H9 (cell line): ENCODE data around the gene MGLL. TPM values are rescaled to one million over a fixed set of nuclear protein-coding genes. Genes with fewer than 3 reads are reported as not detected.

ENCODE experiments used
- DNase-seq: peaks from one replicate; pipeline ENCODE4 v3.0.0-alpha.2; 2017
- H2AFZ ChIP-seq: one replicate; pipeline ENCODE4 v1.6.1; 2013; ENCODE audit warnings: mild to moderate bottlenecking, low read length, control low read depth, moderate library complexity
- H2AK5ac ChIP-seq: 2 replicates; pipeline ENCODE4 v1.6.1; 2013; ENCODE audit warnings: low read length, control low read depth, mixed read lengths; ENCODE audit not compliant: insufficient read length
- H2BK120ac ChIP-seq: one replicate; pipeline ENCODE4 v1.6.1; 2013; ENCODE audit warnings: low read depth, mild to moderate bottlenecking, low read length, control low read depth, inconsistent platforms; ENCODE audit not compliant: poor library complexity, severe bottlenecking
- H2BK12ac ChIP-seq: 2 replicates; pipeline ENCODE4 v1.6.1; 2013; ENCODE audit warnings: low read length, control low read depth, mixed read lengths, low read depth; ENCODE audit not compliant: insufficient read length
- H2BK15ac ChIP-seq: 2 replicates; pipeline ENCODE4 v1.6.1; 2013; ENCODE audit warnings: low read depth, low read length, control low read depth
- H2BK20ac ChIP-seq: one replicate; pipeline ENCODE4 v1.6.1; 2013; ENCODE audit warnings: low read depth, mild to moderate bottlenecking, low read length, control low read depth, inconsistent platforms; ENCODE audit not compliant: poor library complexity, severe bottlenecking
- H2BK5ac ChIP-seq: 2 replicates; pipeline ENCODE4 v1.6.1; 2013; ENCODE audit warnings: low read length, control low read depth, mixed read lengths; ENCODE audit not compliant: insufficient read length
- H3K14ac ChIP-seq: 2 replicates; pipeline ENCODE4 v1.6.1; 2013; ENCODE audit warnings: low read length, control low read depth; ENCODE audit not compliant: insufficient read depth
- H3K18ac ChIP-seq: 2 replicates; pipeline ENCODE4 v1.6.1; 2013; ENCODE audit warnings: low read depth, mild to moderate bottlenecking, mixed read lengths, low read length, control low read depth; ENCODE audit not compliant: insufficient read length
- H3K23ac ChIP-seq: 2 replicates; pipeline ENCODE4 v1.6.1; 2013; ENCODE audit warnings: low read length, control low read depth, mixed read lengths, low read depth; ENCODE audit not compliant: insufficient read length
- H3K23me2 ChIP-seq: 2 replicates; pipeline ENCODE4 v1.6.1; 2013; ENCODE audit warnings: low read depth, mild to moderate bottlenecking, mixed read lengths, low read length, control low read depth; ENCODE audit not compliant: insufficient read length, poor library complexity, severe bottlenecking
- H3K27ac ChIP-seq: 2 replicates; pipeline ENCODE4 v1.5.1; 2013; ENCODE audit warnings: low read length, control low read depth, mixed read lengths, low read depth; ENCODE audit not compliant: insufficient read length
- H3K27me3 ChIP-seq: 2 replicates; pipeline ENCODE4 v1.6.1; 2013; ENCODE audit warnings: low read length, control low read depth, inconsistent platforms; ENCODE audit not compliant: insufficient read depth
- H3K4ac ChIP-seq: 2 replicates; pipeline ENCODE4 v1.6.1; 2013; ENCODE audit warnings: low read depth, mild to moderate bottlenecking, control low read depth, inconsistent platforms, low read length, moderate library complexity
- H3K4me1 ChIP-seq: 2 replicates; pipeline ENCODE4 v1.6.1; 2013; ENCODE audit warnings: low read length, control low read depth, inconsistent platforms; ENCODE audit not compliant: insufficient read depth
- H3K4me2 ChIP-seq: 2 replicates; pipeline ENCODE4 v1.6.1; 2013; ENCODE audit warnings: low read length, control low read depth, mixed read lengths; ENCODE audit not compliant: insufficient read length, insufficient read depth
- H3K56ac ChIP-seq: 2 replicates; pipeline ENCODE4 v1.6.1; 2013; ENCODE audit warnings: low read depth, mild to moderate bottlenecking, mixed read lengths, low read length, control low read depth; ENCODE audit not compliant: insufficient read length
- H3K79me1 ChIP-seq: 2 replicates; pipeline ENCODE4 v1.6.1; 2013; ENCODE audit warnings: low read depth, mild to moderate bottlenecking, moderate library complexity, low read length, control low read depth, inconsistent platforms; ENCODE audit not compliant: insufficient read depth, poor library complexity, severe bottlenecking
- H3K79me2 ChIP-seq: 2 replicates; pipeline ENCODE4 v1.6.1; 2013; ENCODE audit warnings: low read length, control low read depth, inconsistent platforms; ENCODE audit not compliant: insufficient read depth
- H3K9ac ChIP-seq: 2 replicates; pipeline ENCODE4 v1.6.1; 2013; ENCODE audit warnings: low read length, control low read depth, mixed read lengths; ENCODE audit not compliant: insufficient read length; ENCODE audit errors: extremely low read depth
- H3K9me3 ChIP-seq: one replicate; pipeline ENCODE4 v1.6.1; 2013; ENCODE audit warnings: low read depth, low read length, inconsistent platforms; ENCODE audit not compliant: control insufficient read depth
- H3T11ph ChIP-seq: one replicate; pipeline ENCODE4 v1.6.1; 2013; ENCODE audit warnings: mild to moderate bottlenecking, low read length, control low read depth, inconsistent platforms
- H4K20me1 ChIP-seq: one replicate; pipeline ENCODE4 v1.6.1; 2013; ENCODE audit not compliant: control insufficient read depth, insufficient read length, insufficient read depth
- H4K5ac ChIP-seq: 2 replicates; pipeline ENCODE4 v1.6.1; 2013; ENCODE audit warnings: low read depth, mild to moderate bottlenecking, mixed read lengths, low read length, control low read depth; ENCODE audit not compliant: insufficient read length
- H4K8ac ChIP-seq: replicated peaks from 2 replicates; pipeline ENCODE4 v1.6.1; 2013; ENCODE audit warnings: low read length, control low read depth, mixed read lengths, low read depth; ENCODE audit not compliant: insufficient read length
- H4K91ac ChIP-seq: 2 replicates; pipeline ENCODE4 v1.6.1; 2013; ENCODE audit warnings: low read depth, mild to moderate bottlenecking, moderate library complexity, mixed read lengths, low read length, control low read depth; ENCODE audit not compliant: insufficient read length
- H3K27ac Mint-ChIP-seq, 3 experiments: 2 replicates in 2 of 3; 3 replicates in 1 of 3; pipeline ENCODE4 v1.8.0; 2020 to 2021; ENCODE audit warnings: mixed read lengths in 3 of 3, mild to moderate bottlenecking in 1 of 3, moderate library complexity in 1 of 3
- H3K27me3 Mint-ChIP-seq: 2 replicates; pipeline ENCODE4 v1.8.0; 2021; ENCODE audit warnings: low read depth, mild to moderate bottlenecking, moderate library complexity, mixed read lengths
- H3K36me3 Mint-ChIP-seq, 3 experiments: 2 replicates in 2 of 3; 3 replicates in 1 of 3; pipeline ENCODE4 v1.8.0; 2020 to 2021; ENCODE audit warnings: low read depth in 3 of 3, mixed read lengths in 3 of 3; ENCODE audit not compliant: insufficient read depth in 1 of 3
- H3K4me1 Mint-ChIP-seq, 2 experiments: 2 replicates each; pipeline ENCODE4 v1.8.0; 2020; ENCODE audit warnings: mixed read lengths in 2 of 2
- H3K4me3 Mint-ChIP-seq, 2 experiments: 2 replicates in 1 of 2; 3 replicates in 1 of 2; pipeline ENCODE4 v1.8.0; 2020 to 2021; ENCODE audit warnings: mild to moderate bottlenecking in 2 of 2, mixed read lengths in 2 of 2, moderate library complexity in 1 of 2
- H3K9me3 Mint-ChIP-seq, 2 experiments: 2 replicates in 1 of 2; 3 replicates in 1 of 2; pipeline ENCODE4 v1.8.0; 2020; ENCODE audit warnings: mild to moderate bottlenecking in 2 of 2, mixed read lengths in 2 of 2, moderate library complexity in 1 of 2
- CTCF ChIP-seq: fragments of 200-600 bp; sonication (generic); conservative IDR thresholded peaks from 3 replicates; pipeline ENCODE4 v1.8.0; 2021; ENCODE audit warnings: antibody characterized with exemption, mild to moderate bottlenecking
- WGBS: extraction: QIAGEN DNeasy Blood & Tissue Kit; methylation state at CpG from one replicate; pipeline ENCODE4 v1.1.7; 2013; ENCODE audit warnings: missing lambda C conversion rate, low lambda C conversion rate, mixed read lengths; ENCODE audit not compliant: insufficient read length; ENCODE audit errors: extremely low coverage; 5-methylcytosine and 5-hydroxymethylcytosine counted together
- total RNA-seq: library from RNA; stranded (reverse); gene quantifications from 2 replicates; pipeline ENCODE4 v1.2.1, GENCODE V29; 2021

The MGLL gene
- total RNA-seq, 1 experiment from 2014 or later, result 0.11 TPM

DNA sequence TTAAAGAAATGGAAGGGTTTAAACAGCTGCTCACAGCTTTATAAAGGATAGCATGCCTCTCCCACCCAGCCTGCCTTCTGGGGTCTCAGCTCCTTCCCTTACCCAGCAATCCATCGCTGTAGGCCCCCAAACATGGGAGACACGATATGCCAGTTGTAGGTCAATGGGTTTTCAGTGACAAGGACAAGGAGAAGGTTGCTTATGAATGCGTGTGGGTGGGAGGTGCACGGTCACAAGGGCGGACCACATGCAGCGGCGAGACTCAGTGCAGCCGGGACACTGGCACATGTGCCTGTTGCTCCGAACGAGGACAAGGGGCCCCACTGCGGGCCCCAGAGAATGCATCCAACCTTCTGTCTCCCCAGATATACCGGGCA, 67.0 kb downstream of the MGLL start:
- no peak overlapping the region for H3K4me2 ChIP-seq
- no peak overlapping the region for H3K4me3 Mint-ChIP-seq
- no peak overlapping the region for H2BK5ac ChIP-seq
- no peak overlapping the region for H3K27ac Mint-ChIP-seq
- no peak overlapping the region for H3K23ac ChIP-seq
- no peak overlapping the region for H2BK15ac ChIP-seq
- H3T11ph ChIP-seq, result no peak overlapping the region
- no CpG with 5 or more reads among the region's 12 CpGs for WGBS
- no peak overlapping the region for H3K4ac ChIP-seq
- H4K5ac ChIP-seq, result no peak overlapping the region
- no peaks in the 10 kb centered on the region for H3K4me1 ChIP-seq
- no peak overlapping the region for H2AFZ ChIP-seq
- no peak for DNase-seq
- no peak overlapping the region for H3K27ac ChIP-seq
- H2AK5ac ChIP-seq, result no peak overlapping the region
- H2BK12ac ChIP-seq, result no peak overlapping the region
- H3K79me2 ChIP-seq, result no peaks in the 10 kb centered on the region
- H3K23me2 ChIP-seq, result no peaks in the 10 kb centered on the region
- no peaks in the 10 kb centered on the region for H3K9me3 Mint-ChIP-seq
- H3K36me3 Mint-ChIP-seq, result no peaks in the 10 kb centered on the region
- H3K9ac ChIP-seq, result no peak overlapping the region
- H4K20me1 ChIP-seq, result no peaks in the 10 kb centered on the region
- H2BK120ac ChIP-seq, result no peak overlapping the region
- H3K27me3 Mint-ChIP-seq, result peaks cover 8% of the 10 kb centered on the region
- no peak overlapping the region for H3K18ac ChIP-seq
- no peak overlapping the region for H3K14ac ChIP-seq
- peaks cover 0 to 3% of the 10 kb centered on the region in 2 experiments; a peak in 1 of 4 replicates for H3K4me1 Mint-ChIP-seq
- H3K79me1 ChIP-seq, result no peaks in the 10 kb centered on the region
- no peaks in the 10 kb centered on the region for H3K27me3 ChIP-seq
- no peak overlapping the region for H4K91ac ChIP-seq
- H2BK20ac ChIP-seq, result no peak overlapping the region
- no peak for TF ChIP-seq CTCF
- H3K56ac ChIP-seq, result no peak overlapping the region
- H3K9me3 ChIP-seq, result no peaks in the 10 kb centered on the region
- no peak overlapping the region for H4K8ac ChIP-seq
